NCI-H774 (cell line): ENCODE measurements around the gene RPTOR.

ENCODE experiments used
- DNase-seq: peaks from one replicate; lab custom pipeline; 2025; lab: John Stamatoyannopoulos, UW

The RPTOR gene

DNA sequence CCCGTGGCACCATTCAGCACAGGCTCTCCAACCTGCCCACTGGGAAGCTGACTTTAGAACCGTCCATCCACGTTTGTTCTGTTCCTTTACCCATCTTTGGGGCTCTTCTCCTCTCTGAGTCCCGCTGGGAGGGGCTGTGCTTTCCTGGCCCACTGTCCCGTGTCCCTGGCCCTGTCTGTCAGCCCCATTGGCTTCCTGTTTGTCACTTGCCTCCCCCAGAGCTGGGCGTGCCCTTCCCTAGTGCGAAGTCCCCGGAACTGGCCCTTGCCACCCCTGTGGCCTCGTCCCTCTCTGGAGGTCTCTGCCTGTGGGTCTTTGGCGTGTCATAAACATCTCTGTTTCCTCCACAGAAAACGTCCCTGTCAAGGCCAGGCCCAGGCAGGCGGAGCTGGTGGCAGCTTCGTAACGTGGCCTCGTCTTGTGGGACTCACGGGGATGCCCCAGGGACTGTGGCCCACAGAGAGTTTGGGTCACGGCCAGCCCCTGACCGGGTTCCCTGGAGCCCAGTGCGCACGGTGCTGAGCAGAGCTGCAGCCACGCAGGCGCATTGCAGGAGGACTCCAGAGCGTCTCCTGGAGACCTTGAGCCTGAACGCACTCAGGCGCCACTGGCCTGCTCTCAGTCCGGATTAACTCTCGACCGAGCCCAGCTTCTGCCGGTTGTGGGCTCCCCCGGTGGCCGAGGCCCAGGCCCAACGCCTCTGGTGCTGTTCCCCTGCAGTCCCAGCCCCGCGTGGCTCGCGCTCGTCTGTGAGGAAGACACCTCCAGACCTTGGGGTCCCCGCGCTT is 454.3 kb downstream of the RPTOR start:
- DNase-seq, result no peak

DNA sequence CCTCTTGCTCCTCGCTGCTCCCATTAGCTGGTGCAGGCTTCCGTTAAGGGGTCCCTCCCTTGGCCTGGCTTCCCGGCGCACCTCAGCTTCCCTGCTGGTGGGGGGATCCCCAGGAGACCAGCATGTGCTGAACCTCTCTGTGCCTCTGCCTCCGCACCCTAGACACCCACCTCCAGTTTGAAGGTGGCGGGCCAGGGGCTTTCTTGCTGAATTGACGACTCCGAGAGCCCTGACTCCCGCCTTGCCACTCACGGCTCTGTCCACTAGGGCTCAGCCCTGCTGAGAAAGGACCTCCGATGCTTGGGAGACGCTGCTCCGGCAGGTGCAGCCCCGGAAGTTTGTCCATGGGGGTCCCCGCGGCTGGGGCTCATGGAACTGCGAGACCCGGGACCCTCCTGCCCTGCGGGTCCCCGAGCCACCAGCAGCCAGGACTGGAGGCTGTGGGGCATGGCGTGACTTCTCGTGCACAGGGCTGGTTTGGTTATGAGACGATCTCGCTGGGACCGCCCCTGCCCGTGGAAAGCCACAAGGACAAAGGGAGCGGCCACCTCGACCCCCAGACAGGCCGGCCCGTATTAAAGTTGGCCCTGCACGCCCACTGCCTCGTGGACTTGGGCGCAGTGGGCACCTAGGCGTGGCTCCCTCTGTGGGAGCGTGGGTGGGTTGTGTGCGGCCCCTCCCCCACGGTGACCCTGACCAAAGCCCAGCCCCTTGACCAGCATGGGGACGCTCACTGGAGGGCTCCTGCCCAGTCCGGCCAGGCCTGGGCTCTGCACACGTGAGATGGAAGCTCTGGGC is 455.1 kb downstream of the RPTOR start:
- no peak for DNase-seq

DNA sequence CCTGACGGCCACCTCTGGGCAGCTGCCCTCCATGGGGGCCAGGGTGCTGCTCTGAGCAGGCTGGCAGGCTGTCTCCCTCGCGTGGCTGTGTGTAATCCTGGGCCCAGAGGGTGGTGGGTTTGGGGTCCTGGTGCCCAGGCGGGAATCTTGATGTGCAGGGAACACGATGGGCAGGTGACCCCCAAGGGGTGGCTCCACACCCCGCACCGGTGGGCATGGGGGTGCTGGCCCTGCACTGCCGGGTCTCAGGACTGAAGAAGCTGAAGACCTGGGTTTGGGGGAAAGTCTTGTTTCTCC is 455.6 kb downstream of the RPTOR start:
- DNase-seq, result no peak

DNA sequence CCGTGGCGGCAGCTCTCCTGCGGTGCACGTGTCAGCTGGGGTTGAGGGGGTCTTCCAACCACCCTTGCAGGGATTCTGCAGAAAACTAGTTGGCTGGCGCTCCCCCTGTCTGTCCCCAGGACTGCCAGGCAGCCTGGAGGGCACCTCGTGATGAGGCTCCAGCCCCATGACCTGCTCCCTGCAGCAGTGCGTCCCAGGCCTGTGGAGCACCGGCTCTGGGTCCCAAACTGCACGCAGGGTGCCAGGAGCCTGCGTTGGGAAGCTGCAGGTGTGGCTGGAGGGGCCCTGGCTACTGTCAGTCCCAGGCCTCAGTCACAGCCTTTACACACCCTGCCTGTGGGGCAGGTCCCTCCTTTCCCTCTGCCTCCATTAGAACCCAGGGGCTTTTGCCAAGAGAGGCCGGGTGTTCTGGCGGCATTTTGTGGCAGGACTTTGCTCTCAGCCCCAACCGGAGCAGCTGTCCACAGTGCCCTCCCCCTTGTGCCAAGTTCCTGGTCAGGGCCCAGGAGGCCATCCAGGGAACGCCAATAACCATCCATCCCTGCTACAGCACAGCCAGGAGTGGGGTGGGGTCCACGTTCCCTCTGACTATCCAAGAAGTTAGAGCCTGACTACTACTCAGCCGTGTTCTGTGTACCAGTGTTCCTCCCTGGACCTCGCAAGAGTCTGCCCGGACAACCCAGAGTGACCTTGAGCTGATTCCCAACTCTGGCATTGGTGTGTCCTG is 456.2 kb downstream of the RPTOR start:
- no peak for DNase-seq

DNA sequence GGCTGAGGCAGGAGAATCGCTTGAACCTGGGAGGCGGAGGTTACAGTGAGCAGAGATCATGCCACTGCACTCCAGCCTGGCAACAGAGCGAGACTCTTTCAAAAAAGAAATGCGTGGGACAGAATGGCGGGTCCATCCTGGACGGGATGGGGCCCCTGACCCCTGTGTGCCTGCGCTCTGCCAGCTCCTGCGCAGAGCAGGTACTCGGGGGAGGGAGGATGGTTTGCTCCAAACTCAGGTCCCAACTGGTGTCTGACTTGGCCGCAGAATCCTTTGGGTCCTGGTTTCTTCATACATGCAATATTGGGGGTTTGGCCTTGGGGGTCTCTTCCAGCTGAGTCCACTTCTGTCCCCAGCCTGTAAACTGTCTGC is 457.4 kb downstream of the RPTOR start:
- DNase-seq, result no peak

DNA sequence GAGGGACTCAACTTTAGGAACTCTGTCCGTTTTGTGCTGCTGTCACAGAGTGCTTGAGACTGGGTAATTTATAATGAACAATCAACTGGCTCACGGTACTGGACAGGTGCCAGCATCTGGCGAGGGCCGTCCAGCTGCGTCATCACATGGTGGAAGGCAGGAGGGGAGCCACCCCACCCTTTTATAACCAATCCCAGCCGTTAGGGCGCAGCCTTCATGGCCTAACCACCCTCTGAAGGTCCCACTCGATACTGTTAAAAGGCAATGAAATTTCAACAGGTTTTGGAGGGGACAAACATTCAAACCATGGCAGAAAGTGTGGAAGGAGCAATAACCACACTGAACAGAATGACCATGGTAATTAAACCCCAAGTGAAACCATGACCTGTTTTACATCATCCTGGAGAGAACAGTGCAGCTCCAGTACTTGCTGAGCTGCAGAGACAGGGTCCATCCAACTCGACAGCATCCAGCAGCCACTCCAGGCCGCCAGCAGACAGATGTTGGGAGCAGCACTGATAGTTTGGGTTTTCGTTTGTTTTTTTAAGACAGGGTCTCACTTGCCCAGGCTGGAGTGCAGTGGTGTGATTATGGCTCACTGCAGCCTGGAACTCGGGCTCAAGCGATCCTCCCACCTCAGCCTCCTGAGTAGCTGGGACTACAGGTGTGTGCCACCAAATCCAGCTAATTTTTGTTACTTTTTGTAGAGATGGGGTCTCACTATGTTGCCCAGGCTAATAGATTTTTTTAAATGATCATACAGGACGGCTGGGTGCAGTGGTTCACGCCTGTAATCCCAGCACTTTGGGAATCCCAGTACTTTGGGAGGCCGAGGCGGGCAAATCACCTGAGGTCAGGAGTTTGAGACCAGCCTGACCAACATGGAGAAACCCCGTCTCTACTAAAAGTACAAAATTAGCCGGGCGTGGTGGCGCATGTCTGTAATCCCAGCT is 458.0 kb downstream of the RPTOR start:
- DNase-seq, result peak; percentile 89

DNA sequence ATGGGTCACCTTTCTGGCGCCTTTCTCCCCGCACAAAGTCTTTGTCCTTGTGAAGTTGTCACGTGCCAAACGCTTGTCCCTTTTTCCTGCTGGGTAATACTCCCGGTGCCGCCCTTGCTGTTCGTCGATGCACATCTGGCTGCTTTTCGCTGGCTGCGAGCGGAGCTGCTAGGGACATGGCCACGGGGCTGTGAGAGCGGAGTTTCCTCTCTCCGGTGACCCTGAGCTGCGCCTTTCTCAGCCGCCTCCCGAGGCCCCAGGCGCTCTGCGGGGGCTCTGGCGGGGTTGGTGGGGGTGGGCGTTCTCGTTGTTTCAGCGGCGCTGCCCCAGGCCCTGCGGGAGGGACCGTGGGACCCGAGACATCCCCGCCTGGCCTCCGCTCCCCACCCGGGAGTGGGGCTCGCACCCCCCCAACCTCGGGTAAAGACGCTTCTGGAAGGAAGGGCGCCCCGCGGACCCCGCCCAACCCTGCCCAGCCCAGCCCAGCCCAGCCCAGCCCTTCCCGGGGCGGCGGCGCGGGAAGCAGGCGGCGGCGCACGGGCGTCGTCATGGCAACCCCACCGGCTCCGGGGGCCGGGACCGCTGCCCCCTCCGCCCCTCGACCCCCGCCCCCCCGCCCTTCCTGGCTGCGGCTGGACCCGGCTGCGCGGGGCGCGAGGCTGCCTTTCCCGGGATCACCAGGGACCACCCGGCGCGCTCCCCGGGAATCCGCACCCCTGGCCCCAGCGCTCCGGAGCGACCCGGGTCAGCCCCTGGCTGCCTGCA is 459.3 kb downstream of the RPTOR start:
- no peak for DNase-seq

DNA sequence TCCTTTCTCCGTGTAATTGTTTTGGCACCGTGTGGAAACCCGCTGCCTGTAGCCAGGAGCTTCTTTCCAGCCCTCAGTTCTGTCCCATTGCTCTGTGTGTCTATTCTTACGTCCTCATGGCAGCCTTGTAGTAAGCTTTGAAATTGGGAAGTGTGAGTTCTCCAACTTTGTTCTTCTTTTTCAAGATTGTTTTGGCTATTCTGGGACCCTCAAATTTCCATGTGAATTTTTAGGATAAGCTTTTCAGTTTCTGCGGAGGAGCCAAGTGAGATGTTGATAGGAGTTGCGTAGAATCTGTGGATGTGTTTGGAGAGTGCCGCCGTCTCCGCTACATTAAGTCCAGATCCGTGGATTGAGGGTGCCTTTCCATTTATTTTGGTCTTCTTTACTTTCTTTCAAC is 462.3 kb downstream of the RPTOR start:
- DNase-seq, result no peak

DNA sequence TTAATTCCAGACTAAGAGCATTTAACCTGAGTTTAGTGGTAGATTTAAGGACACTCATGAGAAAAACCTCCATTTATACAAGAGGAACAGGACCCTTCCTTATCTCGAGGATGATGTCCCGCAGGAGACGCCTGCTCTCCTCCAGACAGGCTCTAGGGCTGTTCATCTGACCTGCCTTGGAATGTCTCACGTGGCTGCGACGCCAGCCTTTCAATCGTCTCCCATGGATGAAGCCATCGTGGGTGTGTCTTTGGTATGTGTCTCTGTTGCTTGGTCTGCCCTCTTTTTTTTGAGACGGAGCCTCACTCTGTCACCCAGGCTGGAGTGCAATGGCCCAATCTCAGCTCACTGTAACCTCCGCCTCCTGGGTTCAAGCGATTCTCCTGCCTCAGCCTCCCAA is 463.5 kb downstream of the RPTOR start:
- no peak for DNase-seq

DNA sequence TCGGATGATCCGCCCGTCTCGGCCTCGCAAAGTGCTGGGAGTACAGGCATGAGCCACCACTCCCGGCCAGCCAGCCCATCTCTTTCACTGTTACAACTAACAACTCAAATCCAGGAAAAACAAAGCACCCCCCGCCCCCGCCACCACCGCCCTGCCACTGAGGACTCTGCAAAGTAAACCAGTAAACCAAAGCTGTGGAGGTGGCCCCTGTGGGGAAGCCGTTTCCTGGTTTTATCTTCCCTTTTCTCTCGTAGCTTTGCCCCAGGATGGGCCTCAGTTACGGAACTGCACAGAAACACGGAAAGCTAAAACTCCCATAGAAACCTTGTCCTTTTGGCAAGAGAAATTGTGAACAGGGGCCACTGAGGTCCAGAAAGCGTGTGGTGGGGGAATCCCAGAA is 464.5 kb downstream of the RPTOR start:
- DNase-seq, result no peak

DNA sequence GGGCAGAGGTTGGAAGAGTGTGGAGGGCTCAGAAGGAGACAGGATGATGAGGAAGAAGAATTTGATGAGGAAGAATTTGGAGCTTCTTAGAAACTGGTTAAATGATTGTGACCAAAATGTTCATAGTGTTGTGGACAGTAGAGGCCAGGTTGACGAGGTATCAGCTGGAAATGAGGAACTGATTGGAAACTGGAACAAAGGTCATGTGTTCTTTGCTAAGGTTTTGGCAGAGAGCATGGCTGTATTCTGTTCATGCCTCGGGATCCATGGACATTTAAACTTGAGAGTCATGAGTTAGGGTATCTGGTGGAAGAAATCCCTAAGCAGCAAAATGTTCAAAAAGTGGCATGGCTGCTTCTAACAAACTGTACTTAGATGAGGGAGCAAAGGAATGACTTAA is 466.3 kb downstream of the RPTOR start:
- DNase-seq, result no peak

DNA sequence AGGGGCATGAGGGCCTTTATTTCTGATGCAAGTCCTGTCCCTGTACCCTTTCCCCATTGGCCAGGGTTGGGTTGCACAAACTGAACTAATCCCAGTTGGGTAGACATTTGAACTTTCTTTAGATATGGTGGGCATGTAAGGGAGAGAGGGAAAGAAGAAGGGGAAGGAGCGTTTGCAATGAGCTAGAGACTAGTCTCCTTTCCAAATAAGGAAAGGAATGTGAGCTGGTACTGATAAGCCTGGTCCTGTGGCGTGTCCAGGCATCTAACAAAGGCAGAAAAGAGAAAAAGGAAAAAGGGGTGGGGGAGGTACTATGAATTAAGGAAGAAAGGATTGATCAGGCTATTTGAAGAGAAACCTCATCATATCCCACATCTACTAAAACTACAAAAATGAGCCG is 467.3 kb downstream of the RPTOR start:
- DNase-seq, result no peak

DNA sequence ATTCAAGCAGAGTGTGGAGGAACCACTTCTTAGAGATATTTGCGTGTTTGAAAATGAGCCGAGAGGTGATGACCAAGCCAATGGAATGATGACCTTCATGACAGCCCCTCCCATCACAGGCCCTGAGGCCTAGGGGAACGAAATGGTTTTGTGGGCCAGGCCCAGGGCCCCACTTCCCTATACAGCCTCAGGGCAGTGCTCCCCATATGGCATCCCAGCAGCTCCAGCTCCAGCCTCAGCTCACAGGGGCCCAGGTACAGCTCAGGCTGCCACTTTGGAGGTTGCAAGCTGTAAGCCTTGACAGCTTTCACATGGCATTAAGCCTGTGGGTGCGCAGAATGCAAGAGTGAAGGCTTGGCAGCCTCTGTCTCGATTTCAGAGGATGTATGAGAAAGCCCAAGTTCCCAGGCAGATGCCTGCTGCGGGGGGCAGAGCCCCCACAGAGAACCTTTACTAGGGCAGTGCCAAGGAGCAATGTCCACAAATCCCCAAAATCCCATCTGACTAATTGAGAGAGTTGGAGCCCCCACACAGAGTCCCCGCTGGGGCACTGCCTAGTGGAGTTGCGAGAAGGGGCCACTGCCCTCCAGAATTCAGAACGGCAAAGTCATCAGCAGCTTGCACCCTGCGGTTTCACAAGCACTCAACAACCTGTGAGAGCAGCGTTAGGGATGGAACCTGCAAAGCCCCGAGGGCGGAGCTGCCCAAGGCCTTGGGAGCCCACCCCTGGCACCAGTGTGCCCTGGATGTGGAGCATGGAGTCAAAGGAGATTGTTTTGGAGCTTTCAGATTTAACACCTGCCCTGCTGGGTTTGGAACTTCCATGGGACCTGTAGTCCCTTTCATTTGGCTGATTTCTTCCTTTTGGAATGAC is 468.2 kb downstream of the RPTOR start:
- DNase-seq, result no peak

DNA sequence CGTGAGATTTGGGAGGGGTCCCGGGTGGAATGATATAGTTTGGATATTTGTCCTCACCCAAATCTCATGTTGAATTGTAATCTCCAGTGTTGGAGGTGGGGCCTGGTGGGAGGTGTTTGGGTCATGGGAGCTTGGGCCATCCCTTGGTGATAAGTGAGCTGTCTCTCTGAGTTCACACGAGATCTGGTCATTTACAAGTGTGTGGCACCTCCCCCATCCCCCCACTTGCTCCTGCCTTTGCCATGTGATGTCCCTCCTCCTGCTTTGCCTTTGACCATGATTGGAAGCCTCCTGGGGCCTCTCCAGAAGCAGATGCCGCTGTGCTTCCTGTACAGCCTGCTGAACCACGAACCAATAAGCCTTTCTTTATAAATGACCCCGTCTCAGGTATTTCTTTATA is 469.0 kb downstream of the RPTOR start:
- DNase-seq, result no peak

DNA sequence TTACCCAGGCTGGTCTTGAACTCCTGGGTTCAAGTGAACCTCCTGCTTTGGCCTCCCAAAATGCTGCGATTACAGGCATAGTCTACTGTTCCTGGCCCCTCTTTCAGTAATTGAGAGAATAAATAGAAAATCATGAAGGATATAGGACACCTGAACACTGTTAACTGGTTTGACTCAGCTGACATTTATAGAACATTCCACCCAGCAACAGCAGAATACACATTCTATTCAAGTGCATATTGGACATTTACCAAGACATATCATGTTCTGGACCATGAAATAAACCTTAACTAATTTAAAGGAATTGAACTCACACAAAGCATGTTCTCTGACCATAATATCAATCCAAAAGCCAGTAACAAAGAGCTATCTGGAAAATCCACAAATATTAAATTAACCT is 470.5 kb downstream of the RPTOR start:
- no peak for DNase-seq
